ENCODE results near the gene QSOX2. TPM values are rescaled to one million over a fixed set of nuclear protein-coding genes. Genes with fewer than 3 reads are reported as not detected.

QSOX2 gene
- total and polyA plus RNA-seq, 4 donors: 0.79 to 12.7 (median 4.3) TPM

DNA sequence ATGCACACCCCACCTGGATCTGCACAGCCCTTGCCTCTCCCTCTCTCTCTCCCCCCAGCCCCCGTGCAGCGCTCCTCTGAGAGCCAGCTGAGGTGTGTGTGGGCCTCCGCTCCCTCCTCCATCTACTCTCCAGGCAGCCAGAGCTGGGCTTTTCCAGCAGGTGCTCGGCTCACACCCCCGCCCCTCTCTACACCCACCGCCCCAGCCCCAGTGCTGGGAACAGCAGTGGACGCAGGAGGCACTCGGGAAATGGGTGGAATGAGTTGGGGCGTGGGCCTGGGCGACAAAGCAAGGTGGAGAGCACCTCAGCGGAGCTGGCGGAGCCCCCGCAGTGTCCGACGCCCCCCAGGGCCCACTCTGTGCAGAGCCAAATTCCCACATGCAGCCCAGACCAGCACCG is 27.3 kb downstream of the QSOX2 start:
- no peaks in the 10 kb centered on the region for H3K27me3 ChIP-seq (ENCODE audit: control insufficient read depth in 4 of 4, insufficient read depth in 4 of 4, low read length in 3 of 4)
- H3K4me3 ChIP-seq (ENCODE audit: low read depth in 1 of 3, low read length in 3 of 3): no peak overlapping the region
- peaks cover 0 to 4% (median 0%) of the 10 kb centered on the region in 4 donors for H3K9me3 ChIP-seq (ENCODE audit: control insufficient read depth in 4 of 4, low read length in 3 of 4)
- peaks cover 8 to 27% (median 13%) of the 10 kb centered on the region in 4 donors for H3K36me3 ChIP-seq (ENCODE audit: control insufficient read depth in 4 of 4, insufficient read depth in 3 of 4, low read depth in 1 of 4, low read length in 3 of 4)
- no peak for TF ChIP-seq YY1 (IDR thresholded peaks at IDR 0.05)
- TF ChIP-seq, protein P1, sequence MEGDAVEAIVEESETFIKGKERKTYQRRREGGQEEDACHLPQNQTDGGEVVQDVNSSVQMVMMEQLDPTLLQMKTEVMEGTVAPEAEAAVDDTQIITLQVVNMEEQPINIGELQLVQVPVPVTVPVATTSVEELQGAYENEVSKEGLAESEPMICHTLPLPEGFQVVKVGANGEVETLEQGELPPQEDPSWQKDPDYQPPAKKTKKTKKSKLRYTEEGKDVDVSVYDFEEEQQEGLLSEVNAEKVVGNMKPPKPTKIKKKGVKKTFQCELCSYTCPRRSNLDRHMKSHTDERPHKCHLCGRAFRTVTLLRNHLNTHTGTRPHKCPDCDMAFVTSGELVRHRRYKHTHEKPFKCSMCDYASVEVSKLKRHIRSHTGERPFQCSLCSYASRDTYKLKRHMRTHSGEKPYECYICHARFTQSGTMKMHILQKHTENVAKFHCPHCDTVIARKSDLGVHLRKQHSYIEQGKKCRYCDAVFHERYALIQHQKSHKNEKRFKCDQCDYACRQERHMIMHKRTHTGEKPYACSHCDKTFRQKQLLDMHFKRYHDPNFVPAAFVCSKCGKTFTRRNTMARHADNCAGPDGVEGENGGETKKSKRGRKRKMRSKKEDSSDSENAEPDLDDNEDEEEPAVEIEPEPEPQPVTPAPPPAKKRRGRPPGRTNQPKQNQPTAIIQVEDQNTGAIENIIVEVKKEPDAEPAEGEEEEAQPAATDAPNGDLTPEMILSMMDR (IDR thresholded peaks at IDR 0.05; ENCODE audit: low read depth, low read length, missing input control): no peak
- TF ChIP-seq HNF4G (IDR thresholded peaks at IDR 0.05): no peak
- no peak for TF ChIP-seq ATF3 (IDR thresholded peaks at IDR 0.05)
- no peak for TF ChIP-seq REST (IDR thresholded peaks at IDR 0.05)
- no peak for TF ChIP-seq RXRA (IDR thresholded peaks at IDR 0.05)
- TF ChIP-seq EGR1 (IDR thresholded peaks at IDR 0.05; ENCODE audit: low read depth in 2 of 2): no peak
- no peak for TF ChIP-seq RAD21 (IDR thresholded peaks at IDR 0.05)
- TF ChIP-seq FOXA1 (IDR thresholded peaks at IDR 0.05): no peak
- no peak for TF ChIP-seq NR2F2 (IDR thresholded peaks at IDR 0.05)
- TF ChIP-seq SP1 (IDR thresholded peaks at IDR 0.05): no peak
- no peak for TF ChIP-seq GABPA (IDR thresholded peaks at IDR 0.05 in 1 of 2, conservative IDR thresholded peaks at IDR 0.05 in 1 of 2)
- TF ChIP-seq MAX (IDR thresholded peaks at IDR 0.05): no peak
- no peak for TF ChIP-seq ZBTB33 (IDR thresholded peaks at IDR 0.05)
- TF ChIP-seq TAF1 (conservative IDR thresholded peaks at IDR 0.05): no peak
- TF ChIP-seq JUND (IDR thresholded peaks at IDR 0.05): no peak
- TF ChIP-seq FOXA2 (IDR thresholded peaks at IDR 0.05): no peak
- TF ChIP-seq HNF4A (conservative IDR thresholded peaks at IDR 0.05): no peak
- no peaks in the 10 kb centered on the region for H3K4me1 ChIP-seq (ENCODE audit: control insufficient read depth in 4 of 4, insufficient read depth in 4 of 4, low read length in 3 of 4)
- H3K27ac ChIP-seq (ENCODE audit: low read depth in 1 of 2, low read length in 2 of 2): no peak overlapping the region
- H3K9ac ChIP-seq (ENCODE audit: low read depth in 1 of 2, low read length in 2 of 2): no peak overlapping the region
- WGBS: 97% methylated on average over 16 of the region's 16 CpGs
- no peak for DNase-seq (ENCODE audit: low spot score)

Data from liver (tissue), 9 donors.